HepG2 (cell line): Measurements from ENCODE around the gene PLEKHM2. TPM values are rescaled to one million over a fixed set of nuclear protein-coding genes. Genes with fewer than 3 reads are reported as not detected.
A peak's percentile ranks its signal among the peaks of the same experiment; 100 is the strongest.

ENCODE experiments used
- ATRX ChIP-seq: sonication (generic); formaldehyde crosslinking; IDR thresholded peaks from 2 replicates; pipeline ENCODE4 v1.4.0; 2020; ENCODE audit warnings: missing genetic modification reagents, borderline replicate concordance
- BRF2 ChIP-seq: sonication (generic); formaldehyde crosslinking; IDR thresholded peaks from 2 replicates; pipeline ENCODE4 v1.8.1; 2022; ENCODE audit warnings: mild to moderate bottlenecking, missing genetic modification reagents
- CBX5 ChIP-seq: sonication (generic); formaldehyde crosslinking; IDR thresholded peaks from 2 replicates; pipeline ENCODE4 v1.4.0; 2020; ENCODE audit warnings: missing genetic modification reagents, borderline replicate concordance
- EED ChIP-seq: sonication (generic); formaldehyde crosslinking; IDR thresholded peaks from 2 replicates; pipeline ENCODE4 v1.5.0; 2020; ENCODE audit warnings: mild to moderate bottlenecking, missing genetic modification reagents
- GMEB2 ChIP-seq: IDR thresholded peaks from 2 replicates; pipeline ENCODE4 v1.6.1; 2016; ENCODE audit warnings: missing biosample characterization, missing genetic modification reagents, low read depth
- HOXA9 ChIP-seq: sonication (generic); formaldehyde crosslinking; IDR thresholded peaks from 2 replicates; pipeline ENCODE4 v1.8.1; 2022; ENCODE audit warnings: missing genetic modification reagents, mild to moderate bottlenecking, moderate library complexity, borderline replicate concordance
- ISX ChIP-seq: sonication (generic); formaldehyde crosslinking; conservative IDR thresholded peaks from 2 replicates; pipeline ENCODE4 v1.5.0; 2020; ENCODE audit warnings: missing genetic modification reagents
- JUND ChIP-seq: sonication (generic); formaldehyde crosslinking; IDR thresholded peaks from 2 replicates; pipeline ENCODE4 v1.8.0; 2022; ENCODE audit warnings: mild to moderate bottlenecking, missing genetic modification reagents
- MTA3 ChIP-seq: sonication (generic); formaldehyde crosslinking; IDR thresholded peaks from 2 replicates; pipeline ENCODE4 v1.4.0; 2020; ENCODE audit warnings: missing genetic modification reagents
- MTERF4 ChIP-seq: sonication (generic); formaldehyde crosslinking; IDR thresholded peaks from 2 replicates; pipeline ENCODE4 v1.8.0; 2023; ENCODE audit warnings: mild to moderate bottlenecking, missing genetic modification reagents
- PCBP1 ChIP-seq: fragments of 200-400 bp; formaldehyde crosslinking; IDR thresholded peaks from 2 replicates; pipeline ENCODE4 v1.6.1; 2017; ENCODE audit warnings: mild to moderate bottlenecking, low read depth, low read length, borderline replicate concordance
- PCBP2 ChIP-seq: fragments of 200-400 bp; formaldehyde crosslinking; optimal IDR thresholded peaks from 2 replicates; pipeline ENCODE3; 2018; ENCODE audit warnings: low read length, low read depth; ENCODE audit not compliant: poor library complexity, severe bottlenecking
- SNAPC4 ChIP-seq: sonication (generic); formaldehyde crosslinking; IDR thresholded peaks from 2 replicates; pipeline ENCODE4 v1.4.0; 2020; ENCODE audit warnings: mild to moderate bottlenecking, missing genetic modification reagents
- SSRP1 ChIP-seq: IDR thresholded peaks from 2 replicates; pipeline ENCODE4 v1.6.1; 2016; ENCODE audit warnings: control low read depth
- TFDP1 ChIP-seq: IDR thresholded peaks from 2 replicates; pipeline ENCODE4 v1.6.1; 2016; ENCODE audit warnings: missing compliant biosample characterization, missing genetic modification reagents, borderline replicate concordance
- ZNF274 ChIP-seq: sonication (generic); formaldehyde crosslinking; IDR thresholded peaks from 2 replicates; pipeline ENCODE4 v1.5.1; 2020; ENCODE audit warnings: mild to moderate bottlenecking, missing genetic modification reagents
- ZNF747 ChIP-seq: sonication (generic); formaldehyde crosslinking; IDR thresholded peaks from 2 replicates; pipeline ENCODE4 v1.8.1; 2023; ENCODE audit warnings: missing genetic modification reagents, mild to moderate bottlenecking, borderline replicate concordance
- ZNF816 ChIP-seq: sonication (generic); formaldehyde crosslinking; IDR thresholded peaks from 2 replicates; pipeline ENCODE4 v1.8.0; 2022; ENCODE audit warnings: missing genetic modification reagents, mild to moderate bottlenecking, borderline replicate concordance
- ZSCAN29 ChIP-seq: sonication (generic); formaldehyde crosslinking; conservative IDR thresholded peaks from 2 replicates; pipeline ENCODE4 v1.4.0; 2020; ENCODE audit warnings: mild to moderate bottlenecking, missing genetic modification reagents
- polyA plus RNA-seq, 8 experiments: library from polyadenylated mRNA; depleted of rRNA in 3 of 8; stranded (reverse) in 7 of 8; unstranded in 1 of 8; fragments of >200 nt; fragmentation: Illumina TruSeq in 4 of 8; extraction: Trizol in 4 of 8; gene quantifications; 2 replicates each; pipeline versions ENCODE4 v1.2.1 to v1.2.3, GENCODE V29; 2011 to 2016; ENCODE audit warnings: low read depth in 4 of 8, missing spikeins in 1 of 8, mixed read lengths in 1 of 8; ENCODE audit not compliant: insufficient read depth in 1 of 8
- total RNA-seq, 5 experiments: library from RNA; depleted of rRNA; stranded (reverse); fragments of >200 nt; fragmentation: Illumina TruSeq; extraction: Trizol; gene quantifications; 2 replicates each; pipeline ENCODE4 v1.2.3, GENCODE V29; 2016; ENCODE audit warnings: low read depth in 1 of 5

Gene PLEKHM2
- total and polyA plus RNA-seq, 2 of the 13 experiments (the other 11 are each of a cell fraction or from before 2014, with no cell fraction given), result 16.5 to 27.3 TPM

- TF ChIP-seq TFDP1 (CRISPR knock-in tag) (no peak), ZNF274 (CRISPR knock-in tag) (0 out of 2 replicates have a peak, but pooled peaks have one; percentile 21), HOXA9 (no peak), CBX5 (CRISPR knock-in tag) (0 out of 2 replicates have a peak, but pooled peaks have one; percentile 46), ATRX (no peak), ZNF816 (CRISPR knock-in tag) (no peak), ZNF747 (peak; percentile 38; the same call in 1 of the 2 replicates), PCBP1 (no peak), SSRP1 (no peak), GMEB2 (CRISPR knock-in tag) (no peak), MTA3 (no peak), ISX (CRISPR knock-in tag) (no peak), MTERF4 (CRISPR knock-in tag) (no peak), JUND (CRISPR knock-in tag) (no peak), PCBP2 (no peak), BRF2 (CRISPR knock-in tag) (no peak), ZSCAN29 (CRISPR knock-in tag) (no peak), EED (CRISPR knock-in tag) (0 out of 2 replicates have a peak, but pooled peaks have one; percentile 22), SNAPC4 (CRISPR knock-in tag) (no peak)
Observed at GRCh38 chr1:15740924-15741850, 57.1 kb downstream of the PLEKHM2 start (continued).
